ENCODE results near the gene PLPPR1. TPM values are rescaled to one million over a fixed set of nuclear protein-coding genes. Genes with fewer than 3 reads are reported as not detected.

Gene PLPPR1
- total RNA-seq, 1 experiment from 2014 or later, result 2.4 TPM

- no peaks in the 10 kb centered on the region; the same call in 1 of the 2 replicates for H3K27me3 Mint-ChIP-seq (ENCODE audit: low read depth)
- no peak overlapping the region for H3K18ac ChIP-seq (ENCODE audit: insufficient read length, low read depth, low read length)
- no peak overlapping the region for H2BK120ac ChIP-seq (ENCODE audit: low read depth, low read length, poor library complexity, severe bottlenecking)
- WGBS (ENCODE audit: extremely low coverage, insufficient read length, low lambda C conversion rate), result no CpG with 5 or more reads among the region's 25 CpGs
- no peak overlapping the region for H2AFZ ChIP-seq (ENCODE audit: low read length)
- no peak overlapping the region for H3T11ph ChIP-seq (ENCODE audit: low read length)
- no peak overlapping the region for H4K8ac ChIP-seq (replicated peaks; ENCODE audit: insufficient read length, low read depth, low read length)
- no peak overlapping the region for H3K56ac ChIP-seq (ENCODE audit: insufficient read length, low read depth, low read length)
- H3K36me3 Mint-ChIP-seq (ENCODE audit: insufficient read depth in 1 of 3, low read depth in 3 of 3), result peaks cover 0 to 9% (median 0%) of the 10 kb centered on the region in 3 experiments; a peak in 2 of 7 replicates
- no peak overlapping the region for H3K4ac ChIP-seq (ENCODE audit: low read depth, low read length)
- H2BK15ac ChIP-seq (ENCODE audit: low read depth, low read length), result no peak overlapping the region
- H3K9me3 ChIP-seq (ENCODE audit: control insufficient read depth, low read depth, low read length), result no peaks in the 10 kb centered on the region
- peaks cover 0 to 7% of the 10 kb centered on the region in 2 experiments; a peak in 3 of 5 replicates for H3K9me3 Mint-ChIP-seq
- H3K9ac ChIP-seq (ENCODE audit: extremely low read depth, insufficient read length, low read length), result no peak overlapping the region
- H3K27ac ChIP-seq (ENCODE audit: insufficient read length, low read depth, low read length), result no peak overlapping the region
- H3K27me3 ChIP-seq (ENCODE audit: insufficient read depth, low read length), result no peaks in the 10 kb centered on the region
- no peak overlapping the region for H3K14ac ChIP-seq (ENCODE audit: insufficient read depth, low read length)
- no peak for TF ChIP-seq CTCF (conservative IDR thresholded peaks at IDR 0.05)
- H3K79me2 ChIP-seq (ENCODE audit: insufficient read depth, low read length), result no peaks in the 10 kb centered on the region
- H3K4me3 Mint-ChIP-seq, result no peak overlapping the region
- H2BK20ac ChIP-seq (ENCODE audit: low read depth, low read length, poor library complexity, severe bottlenecking), result no peak overlapping the region
- no peak overlapping the region for H3K4me2 ChIP-seq (ENCODE audit: insufficient read depth, insufficient read length, low read length)
- DNase-seq, result no peak
- H3K4me1 ChIP-seq (ENCODE audit: insufficient read depth, low read length), result no peaks in the 10 kb centered on the region
- H2BK5ac ChIP-seq (ENCODE audit: insufficient read length, low read length), result no peak overlapping the region
- H3K4me1 Mint-ChIP-seq, result peaks cover 4 to 5% of the 10 kb centered on the region in 2 experiments
- H2AK5ac ChIP-seq (ENCODE audit: insufficient read length, low read length), result no peak overlapping the region
- H4K20me1 ChIP-seq (ENCODE audit: control insufficient read depth, insufficient read depth, insufficient read length), result no peaks in the 10 kb centered on the region
- no peaks in the 10 kb centered on the region for H3K23me2 ChIP-seq (ENCODE audit: insufficient read length, low read depth, low read length, poor library complexity, severe bottlenecking)
- no peak overlapping the region for H3K27ac Mint-ChIP-seq
- no peak overlapping the region for H4K5ac ChIP-seq (ENCODE audit: insufficient read length, low read depth, low read length)
- no peak overlapping the region for H4K91ac ChIP-seq (ENCODE audit: insufficient read length, low read depth, low read length)
- no peak overlapping the region for H3K23ac ChIP-seq (ENCODE audit: insufficient read length, low read depth, low read length)
- H3K79me1 ChIP-seq (ENCODE audit: insufficient read depth, low read depth, low read length, poor library complexity, severe bottlenecking), result no peaks in the 10 kb centered on the region
- H2BK12ac ChIP-seq (ENCODE audit: insufficient read length, low read depth, low read length), result no peak overlapping the region
Observed at GRCh38 chr9:101333926-101334702, 305.6 kb downstream of the PLPPR1 start.
